HuH-7 (cell line): ENCODE results near the gene DOK7.
"Not testable (repeated sequence)": the region's sequence is repeated elsewhere in the genome, so short reads cannot be mapped to it uniquely, and the experiment has no call there.

Experiments
- DNase-seq: peaks from one replicate; pipeline ENCODE4 v3.0.0; 2011; ENCODE audit warnings: low spot score

Gene DOK7

DNA sequence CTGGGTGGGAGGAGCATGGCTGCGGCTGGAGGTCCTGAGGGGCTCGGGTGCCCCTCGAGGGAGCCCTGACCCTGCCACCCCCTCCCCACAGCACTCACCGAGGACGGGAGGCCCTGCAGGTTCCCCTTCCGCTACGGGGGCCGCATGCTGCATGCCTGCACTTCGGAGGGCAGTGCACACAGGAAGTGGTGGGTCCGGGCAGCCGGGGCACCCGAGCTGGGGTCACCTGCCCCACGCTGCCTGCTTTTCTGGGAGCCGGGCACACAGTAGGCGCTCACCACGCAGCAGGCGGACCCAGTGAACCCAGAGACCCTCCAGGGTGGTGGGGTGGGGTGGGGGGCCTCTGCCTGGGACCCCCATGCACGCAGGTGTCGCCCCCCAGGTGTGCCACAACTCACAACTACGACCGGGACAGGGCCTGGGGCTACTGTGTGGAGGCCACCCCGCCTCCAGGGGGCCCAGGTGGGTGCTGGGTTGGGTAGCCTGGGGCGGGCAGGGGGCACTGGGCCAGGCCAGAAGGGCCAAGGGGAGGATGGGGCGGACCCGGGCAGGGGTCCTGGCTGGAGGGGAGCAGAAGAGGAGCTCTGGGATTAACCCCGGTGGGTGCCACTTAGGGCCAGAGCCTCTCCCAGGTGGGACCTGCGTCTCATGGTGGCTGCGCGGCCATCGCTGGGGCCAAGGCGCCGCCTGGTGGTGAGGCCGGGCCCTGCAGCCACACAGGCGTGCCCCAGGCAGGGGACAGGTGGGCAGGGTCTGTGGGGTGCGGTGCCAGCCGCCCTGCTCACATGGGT is 20.0 kb upstream of the DOK7 start:
- peak; percentile 98 for DNase-seq

DNA sequence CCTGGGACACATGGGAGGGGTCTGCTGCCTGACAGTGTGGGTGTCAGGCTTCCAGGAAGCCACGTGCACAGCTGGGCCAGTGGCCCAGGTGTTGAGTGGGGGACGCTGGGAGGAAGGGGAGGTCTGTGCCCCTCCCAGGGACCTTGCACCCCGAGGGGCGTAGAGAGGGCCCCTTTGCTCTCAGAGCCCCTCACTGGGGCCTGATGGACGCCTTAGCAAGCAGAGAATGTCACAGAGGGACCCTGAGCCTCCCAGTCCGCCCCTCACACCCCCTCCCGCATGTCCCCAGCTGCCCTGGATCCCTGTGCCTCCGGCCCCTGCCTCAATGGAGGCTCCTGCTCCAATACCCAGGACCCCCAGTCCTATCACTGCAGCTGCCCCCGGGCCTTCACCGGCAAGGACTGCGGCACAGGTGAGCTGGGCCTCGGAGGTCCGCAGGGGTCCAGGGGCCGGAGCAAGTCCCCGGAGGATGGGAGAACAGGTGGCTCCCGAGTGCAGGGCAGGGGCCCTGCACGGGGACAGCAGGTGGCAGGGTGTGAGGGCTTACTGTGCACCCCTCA is 19.3 kb upstream of the DOK7 start:
- DNase-seq = no peak

DNA sequence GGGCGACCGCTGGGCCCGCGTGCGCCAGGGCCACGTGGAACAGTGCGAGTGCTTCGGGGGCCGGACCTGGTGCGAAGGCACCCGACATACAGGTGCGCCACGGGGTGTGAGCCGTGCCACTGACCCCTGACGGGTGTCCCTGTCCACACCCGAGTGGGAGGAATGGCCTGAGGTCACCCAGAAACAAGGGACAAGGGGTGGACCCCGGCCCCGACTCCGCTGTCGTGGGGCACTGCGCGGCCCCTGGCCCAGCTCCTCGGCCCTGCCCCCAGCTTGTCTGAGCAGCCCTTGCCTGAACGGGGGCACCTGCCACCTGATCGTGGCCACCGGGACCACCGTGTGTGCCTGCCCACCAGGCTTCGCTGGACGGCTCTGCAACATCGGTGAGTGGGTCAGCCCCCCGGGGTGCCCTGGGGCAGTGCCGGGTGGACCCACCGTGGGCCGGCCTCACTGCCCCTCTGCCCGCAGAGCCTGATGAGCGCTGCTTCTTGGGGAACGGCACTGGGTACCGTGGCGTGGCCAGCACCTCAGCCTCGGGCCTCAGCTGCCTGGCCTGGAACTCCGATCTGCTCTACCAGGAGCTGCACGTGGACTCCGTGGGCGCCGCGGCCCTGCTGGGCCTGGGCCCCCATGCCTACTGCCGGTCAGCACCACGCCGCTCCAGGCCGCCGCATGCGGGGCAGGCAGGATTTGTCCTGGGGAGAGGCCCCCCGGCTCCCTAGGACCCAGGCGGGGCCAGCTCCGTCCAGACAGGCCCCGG is 18.6 kb upstream of the DOK7 start:
- DNase-seq = no peak

DNA sequence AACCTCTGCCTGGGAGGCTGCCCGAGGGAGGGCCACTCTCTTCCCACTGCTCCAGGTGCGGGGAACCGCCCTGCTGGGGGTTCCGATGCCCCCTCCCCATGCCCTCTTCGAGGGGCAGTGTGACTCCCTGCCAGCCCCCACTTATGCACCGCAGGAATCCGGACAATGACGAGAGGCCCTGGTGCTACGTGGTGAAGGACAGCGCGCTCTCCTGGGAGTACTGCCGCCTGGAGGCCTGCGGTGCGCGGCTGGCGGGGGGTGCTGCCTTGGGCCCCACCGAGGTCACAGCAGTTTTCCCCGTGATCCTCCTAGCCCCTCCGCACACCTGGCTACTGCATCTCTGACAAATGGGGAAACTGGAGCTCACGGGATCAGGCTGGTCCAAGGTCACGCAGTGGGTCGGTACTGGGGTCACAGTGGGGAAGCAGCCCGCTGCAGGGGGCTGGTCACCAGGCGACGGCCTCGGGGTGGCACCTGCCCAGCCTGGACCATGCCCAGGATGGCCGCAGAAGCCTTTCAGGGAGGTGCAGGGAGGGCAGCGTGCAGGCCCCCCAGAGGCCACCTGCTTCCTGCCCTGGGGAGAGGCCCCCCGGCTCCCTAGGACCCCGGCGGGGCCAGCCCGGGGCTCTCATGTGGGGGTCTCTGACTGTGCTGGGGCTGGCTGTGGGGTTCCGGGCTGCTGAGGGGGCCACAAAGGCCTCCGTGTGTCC is 17.8 kb upstream of the DOK7 start:
- DNase-seq = no peak

DNA sequence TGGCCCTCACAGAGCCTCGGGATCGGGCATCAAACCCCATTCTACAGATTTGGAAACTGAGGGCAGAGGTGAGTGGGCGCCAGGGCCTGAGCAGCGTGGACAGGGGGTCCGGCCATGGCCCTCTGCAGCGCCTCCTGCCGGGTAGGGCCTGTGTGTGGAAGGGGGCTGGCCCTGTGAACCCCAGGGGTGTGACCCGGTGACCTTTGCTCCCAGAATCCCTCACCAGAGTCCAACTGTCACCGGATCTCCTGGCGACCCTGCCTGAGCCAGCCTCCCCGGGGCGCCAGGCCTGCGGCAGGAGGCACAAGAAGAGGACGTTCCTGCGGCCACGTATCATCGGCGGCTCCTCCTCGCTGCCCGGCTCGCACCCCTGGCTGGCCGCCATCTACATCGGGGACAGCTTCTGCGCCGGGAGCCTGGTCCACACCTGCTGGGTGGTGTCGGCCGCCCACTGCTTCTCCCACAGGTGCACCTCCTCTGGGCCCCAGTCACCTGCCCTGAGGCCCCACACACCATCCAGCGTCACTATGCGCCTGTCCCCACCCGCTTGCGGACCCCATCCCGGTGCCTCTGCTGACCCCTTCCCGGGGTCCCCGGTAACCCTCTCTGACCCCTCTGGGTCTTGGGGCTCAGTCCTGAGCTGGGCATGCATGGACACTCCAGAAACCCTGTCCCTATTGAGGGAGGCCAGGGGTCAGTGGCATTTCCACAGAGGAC is 17.1 kb upstream of the DOK7 start:
- DNase-seq = no peak

DNA sequence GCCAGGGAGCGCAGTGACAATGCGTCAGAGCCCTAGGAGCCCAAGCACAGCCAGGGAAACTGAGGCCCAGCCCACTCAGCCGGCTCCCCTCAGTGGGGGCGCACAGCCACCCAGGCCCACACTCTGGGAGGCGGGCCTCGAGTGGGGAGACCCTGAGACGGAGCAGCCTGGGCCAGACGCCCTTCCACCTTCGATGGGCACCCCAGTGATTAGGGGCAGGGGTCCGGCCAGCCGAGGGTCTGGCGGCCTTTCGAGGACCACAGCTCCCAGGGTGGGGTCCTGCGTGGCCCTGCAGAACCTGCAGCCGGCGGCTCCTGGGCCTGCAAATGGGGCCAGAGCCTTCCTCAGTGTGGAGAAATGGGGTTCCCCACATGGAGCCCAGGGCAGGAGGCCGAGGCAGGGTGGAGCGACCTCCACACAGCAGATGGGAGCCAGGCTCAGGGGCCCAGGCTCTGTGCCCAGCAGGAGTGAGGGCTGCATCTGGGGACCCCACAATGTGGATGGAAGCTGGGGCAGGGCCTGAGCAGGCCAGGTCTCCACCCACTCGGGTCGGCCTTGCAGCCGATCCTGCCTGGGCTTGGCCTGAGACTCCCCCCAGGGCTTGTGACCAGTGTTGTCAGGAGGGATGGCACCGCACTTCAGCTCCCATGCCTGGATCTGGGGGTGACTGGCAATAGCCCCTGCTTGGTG is 16.3 kb upstream of the DOK7 start:
- DNase-seq = no peak

DNA sequence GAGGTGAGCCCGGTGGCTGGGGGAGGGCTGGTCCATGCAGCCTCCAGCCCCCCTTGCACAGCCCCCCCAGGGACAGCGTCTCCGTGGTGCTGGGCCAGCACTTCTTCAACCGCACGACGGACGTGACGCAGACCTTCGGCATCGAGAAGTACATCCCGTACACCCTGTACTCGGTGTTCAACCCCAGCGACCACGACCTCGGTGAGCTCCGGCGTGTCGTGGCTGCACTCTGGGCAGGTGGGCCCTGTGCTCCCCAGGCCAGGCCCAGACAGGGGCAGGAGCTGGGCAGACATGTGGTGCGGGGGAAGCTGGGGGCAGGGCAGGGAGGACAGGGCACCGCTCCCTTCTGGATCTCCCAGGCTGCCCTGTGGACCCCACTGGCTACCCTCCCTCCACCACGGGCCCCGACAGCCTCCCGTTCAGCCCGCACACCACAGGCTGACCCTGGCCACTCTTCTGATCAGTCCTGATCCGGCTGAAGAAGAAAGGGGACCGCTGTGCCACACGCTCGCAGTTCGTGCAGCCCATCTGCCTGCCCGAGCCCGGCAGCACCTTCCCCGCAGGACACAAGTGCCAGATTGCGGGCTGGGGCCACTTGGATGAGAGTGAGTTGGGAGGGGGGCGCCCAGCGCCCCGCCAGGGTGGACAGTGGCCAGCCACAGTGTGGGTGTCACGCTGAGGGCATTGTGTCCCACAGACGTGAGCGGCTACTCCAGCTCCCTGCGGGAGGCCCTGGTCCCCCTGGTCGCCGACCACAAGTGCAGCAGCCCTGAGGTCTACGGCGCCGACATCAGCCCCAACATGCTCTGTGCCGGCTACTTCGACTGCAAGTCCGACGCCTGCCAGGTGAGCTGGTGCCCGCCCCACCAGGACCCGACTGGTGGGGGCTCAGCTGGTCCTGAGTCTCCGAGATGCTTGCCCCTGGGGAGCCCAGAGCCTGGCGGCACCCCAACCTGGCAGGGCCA is 15.4 kb upstream of the DOK7 start:
- DNase-seq = no peak

DNA sequence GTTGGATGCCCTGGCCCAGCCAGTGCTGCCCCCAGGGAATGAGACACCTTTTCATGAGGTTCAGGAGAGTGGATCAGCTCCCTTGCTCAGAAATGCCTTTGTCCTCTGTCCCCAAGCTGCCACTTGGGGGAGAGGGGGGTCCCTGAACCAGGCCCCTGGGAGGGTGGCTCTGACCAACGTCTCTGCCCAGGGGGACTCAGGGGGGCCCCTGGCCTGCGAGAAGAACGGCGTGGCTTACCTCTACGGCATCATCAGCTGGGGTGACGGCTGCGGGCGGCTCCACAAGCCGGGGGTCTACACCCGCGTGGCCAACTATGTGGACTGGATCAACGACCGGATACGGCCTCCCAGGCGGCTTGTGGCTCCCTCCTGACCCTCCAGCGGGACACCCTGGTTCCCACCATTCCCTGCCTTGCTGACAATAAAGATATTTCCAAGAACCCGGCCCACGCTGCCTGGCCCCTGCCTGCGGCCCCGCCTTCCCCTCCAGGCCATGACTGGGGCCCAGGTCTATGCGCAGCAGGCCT is 14.0 kb upstream of the DOK7 start:
- no peak for DNase-seq

DNA sequence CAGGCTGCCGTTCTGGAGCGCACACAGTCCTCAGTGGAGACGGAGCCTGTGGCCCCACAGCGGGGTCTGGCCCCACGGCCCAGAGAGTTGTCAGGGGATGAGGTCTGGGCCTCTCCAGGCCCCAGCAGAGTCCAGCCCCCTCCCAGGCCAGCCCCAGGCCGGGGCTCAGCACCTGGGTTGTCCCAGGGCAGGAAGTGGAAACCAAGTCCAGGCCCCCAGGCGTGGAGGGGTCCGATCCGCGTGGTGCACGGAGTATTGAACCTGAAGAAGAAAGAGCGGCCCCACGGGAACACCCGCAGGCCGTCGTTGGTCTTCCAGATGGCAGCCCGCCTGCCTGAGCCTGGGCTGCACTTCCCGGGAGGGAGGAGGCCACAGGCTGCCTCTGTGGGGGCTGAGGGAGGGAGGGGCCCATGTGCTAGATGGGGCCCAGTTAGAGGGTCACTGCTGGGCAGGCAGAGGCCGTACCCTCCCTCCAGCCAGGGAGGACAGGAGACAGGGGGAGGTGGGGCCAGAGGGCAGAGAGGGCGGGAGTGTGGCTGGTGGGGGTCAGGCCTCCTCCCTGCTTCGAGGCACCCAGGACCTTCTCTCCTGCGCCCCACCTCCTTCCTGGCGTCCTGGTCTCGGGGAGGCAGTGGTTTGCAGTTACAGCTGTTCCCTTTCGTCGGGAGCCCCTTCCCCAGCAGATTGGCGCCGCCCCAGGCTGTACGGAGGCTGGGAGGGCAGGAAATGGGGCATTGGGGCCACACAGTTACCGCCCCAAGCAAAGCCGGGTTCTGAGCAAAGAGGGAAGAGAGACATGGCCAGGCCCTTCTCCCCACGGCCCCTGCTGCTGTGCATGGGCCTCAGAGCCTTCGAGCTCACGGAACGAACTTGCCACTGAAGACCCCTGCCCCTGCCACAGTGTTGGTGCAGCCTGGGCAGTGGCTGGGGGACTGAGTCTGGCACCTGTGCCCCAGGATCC is 13.3 kb upstream of the DOK7 start:
- no peak for DNase-seq

DNA sequence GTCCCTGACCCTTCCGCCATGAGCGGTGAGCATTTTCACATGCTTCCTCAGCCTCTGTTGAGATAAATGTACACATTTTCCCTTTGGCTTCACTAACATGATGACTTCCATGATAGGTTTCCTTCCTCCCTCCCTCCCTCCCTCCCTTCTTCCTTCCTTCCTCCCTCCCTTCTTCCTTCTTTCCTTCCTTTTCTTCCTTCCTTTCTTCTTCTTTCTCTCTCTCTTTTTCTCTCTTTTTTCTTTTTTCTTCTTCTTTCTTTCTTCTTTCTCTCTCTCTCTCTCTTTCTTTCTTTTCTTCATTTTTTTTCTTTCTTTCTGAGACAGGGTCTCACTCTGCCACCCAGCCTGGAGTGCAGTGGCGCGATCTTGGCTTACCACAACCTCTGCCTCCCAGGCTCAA is 12.5 kb upstream of the DOK7 start:
- DNase-seq = no peak

DNA sequence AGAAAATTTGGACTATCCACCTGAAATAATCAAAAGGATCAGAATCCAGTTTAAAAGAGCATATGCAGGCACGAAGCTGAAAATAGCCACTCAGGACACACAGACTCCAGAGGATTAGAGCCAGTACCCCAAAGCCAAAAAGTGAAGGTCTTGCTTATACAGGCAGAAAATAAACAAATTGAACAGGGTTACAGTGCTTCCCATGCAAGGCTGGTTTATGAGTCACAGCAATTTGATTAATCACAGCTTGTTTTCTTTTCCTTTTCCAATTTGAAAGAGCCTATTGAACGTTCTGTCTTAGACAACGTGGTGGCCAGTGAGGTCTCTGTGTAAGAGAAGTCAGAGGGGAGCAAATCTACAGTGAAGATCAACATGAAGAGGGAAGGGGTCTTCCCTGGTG is 11.2 kb upstream of the DOK7 start:
- no peak for DNase-seq

DNA sequence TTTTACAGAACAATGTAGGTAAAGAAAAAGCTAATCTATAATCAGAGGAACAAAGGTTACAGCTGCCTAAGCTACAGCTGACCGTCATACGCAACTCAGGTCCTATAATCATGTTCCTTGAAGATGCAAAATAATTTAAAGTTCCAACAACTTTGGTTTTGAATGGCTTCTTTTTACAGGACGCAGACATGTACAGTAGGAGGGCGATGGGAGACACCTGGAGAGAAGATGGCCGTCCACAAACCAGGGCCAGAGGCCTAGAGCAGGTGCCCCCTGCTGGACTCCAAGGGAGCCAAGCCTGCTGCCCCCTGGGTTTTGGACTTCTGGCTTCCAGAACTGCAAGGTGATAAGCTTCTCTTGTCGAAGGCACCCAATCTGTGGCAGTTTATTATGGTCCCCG is 10.7 kb upstream of the DOK7 start:
- DNase-seq = peak; percentile 82

DNA sequence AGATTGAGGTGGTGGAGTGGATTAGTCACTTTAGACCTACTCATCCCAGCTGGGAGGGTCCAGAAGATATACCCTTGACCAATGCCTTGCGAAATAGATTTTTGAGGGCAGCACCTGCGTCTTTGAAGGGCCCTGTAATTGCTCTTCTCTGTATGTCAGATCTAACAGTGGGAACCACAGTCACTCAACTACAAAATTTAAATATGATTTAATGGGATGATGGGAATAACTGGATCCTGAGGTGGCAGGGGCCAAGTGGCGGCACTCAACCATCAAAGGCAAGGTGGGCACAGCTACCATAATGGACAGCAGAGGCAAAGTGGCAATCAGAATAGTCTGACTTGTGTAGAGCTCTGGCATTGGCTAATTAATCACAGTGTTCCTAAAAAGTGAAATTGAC is 7.5 kb upstream of the DOK7 start:
- DNase-seq = not testable (repeated sequence)

DNA sequence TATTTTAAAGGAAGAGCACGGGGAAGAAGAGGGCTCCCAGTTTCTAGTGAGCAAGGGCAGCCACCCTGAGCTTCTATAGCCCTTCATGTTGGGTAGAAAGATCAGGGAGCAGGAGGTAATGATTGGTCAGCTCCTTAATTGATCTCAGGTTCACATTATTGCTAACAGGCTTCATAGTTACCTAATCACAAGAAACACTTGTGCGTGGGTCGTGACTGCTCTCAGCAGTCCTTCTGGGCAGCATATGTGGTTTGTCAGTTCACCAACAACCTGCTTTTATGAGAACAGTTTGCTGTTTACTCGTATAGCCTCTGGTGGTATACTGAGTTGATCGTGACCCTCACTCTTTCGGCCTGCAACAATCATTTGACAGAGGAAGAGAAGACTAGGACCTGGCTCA is 4.7 kb upstream of the DOK7 start:
- DNase-seq = no peak

DNA sequence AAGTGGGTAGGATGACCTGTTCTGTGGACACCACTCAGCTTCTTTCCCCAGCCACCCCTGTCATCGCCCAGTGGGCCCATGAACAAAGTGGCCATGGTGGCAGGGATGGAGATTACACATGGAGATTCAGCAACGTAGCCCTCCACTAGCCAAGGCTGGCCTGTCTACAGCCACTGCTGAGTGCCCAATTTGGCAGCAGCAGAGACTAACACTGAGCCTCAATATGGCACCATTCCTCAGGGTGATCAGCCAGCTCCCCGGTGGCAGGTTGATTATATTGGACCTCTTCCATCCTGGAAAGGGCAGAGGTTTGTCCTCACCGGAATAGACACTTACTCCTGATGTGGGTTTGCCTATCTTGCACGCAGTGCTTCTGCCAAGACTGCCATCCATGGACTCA is 4.0 kb upstream of the DOK7 start:
- DNase-seq = not testable (repeated sequence)

DNA sequence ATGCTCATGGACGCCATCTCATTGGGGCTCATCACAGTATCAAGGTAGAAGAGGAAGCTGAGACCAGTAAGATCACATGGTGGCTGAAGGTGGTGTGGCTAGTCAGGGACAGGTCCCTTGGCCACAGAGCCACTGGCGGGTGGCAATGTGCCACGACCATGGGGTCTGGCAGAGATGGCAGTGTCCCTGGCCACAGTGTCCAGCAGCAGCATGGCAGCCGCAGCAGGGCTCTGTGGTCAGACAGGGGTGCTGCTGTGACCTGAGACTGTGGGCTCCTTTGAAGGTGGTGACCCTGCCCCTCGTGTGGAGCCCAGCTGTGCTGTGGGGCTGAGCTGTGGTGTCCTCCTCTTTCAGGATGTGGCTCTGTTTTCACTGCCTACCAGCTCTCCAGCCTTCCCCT is 2.2 kb upstream of the DOK7 start:
- DNase-seq = no peak

DNA sequence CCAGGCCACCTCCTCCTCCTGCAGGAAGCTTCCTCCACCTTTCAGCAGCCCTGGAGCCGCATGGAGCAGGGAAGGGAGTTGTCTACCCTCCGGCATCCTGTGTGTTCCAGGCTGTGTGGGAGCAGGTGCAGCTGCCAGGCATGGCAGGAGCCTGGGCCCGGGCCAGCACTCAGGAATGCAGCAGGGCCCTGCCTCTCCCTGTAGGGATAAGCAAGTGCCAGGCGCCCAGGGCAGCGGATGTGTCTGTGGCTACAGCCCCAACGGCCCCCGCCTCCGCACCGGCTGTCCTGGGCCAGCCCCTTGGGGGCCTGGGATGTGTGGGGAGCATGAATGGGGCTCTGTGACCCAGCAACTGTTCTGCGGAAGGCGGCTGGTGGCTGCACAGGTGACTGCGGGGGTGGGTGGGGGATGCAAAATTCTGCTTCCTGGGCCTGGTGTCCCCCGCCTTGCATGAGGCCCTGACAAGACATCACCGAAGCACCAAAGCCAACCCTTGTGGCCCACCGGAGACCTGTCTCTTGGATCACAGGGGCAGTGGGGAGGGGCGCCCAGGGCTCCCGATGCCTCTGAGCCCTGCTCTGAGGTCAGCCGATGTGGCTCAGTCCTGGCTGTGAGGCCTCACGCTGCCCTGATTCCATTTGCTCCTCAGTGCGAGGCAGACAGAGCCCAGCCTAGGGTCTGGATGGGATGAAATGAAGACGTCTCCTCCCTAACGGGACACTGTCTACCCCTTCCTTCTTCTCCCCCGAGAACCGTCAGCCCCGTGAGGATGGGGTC is 1.4 kb upstream of the DOK7 start:
- no peak for DNase-seq

DNA sequence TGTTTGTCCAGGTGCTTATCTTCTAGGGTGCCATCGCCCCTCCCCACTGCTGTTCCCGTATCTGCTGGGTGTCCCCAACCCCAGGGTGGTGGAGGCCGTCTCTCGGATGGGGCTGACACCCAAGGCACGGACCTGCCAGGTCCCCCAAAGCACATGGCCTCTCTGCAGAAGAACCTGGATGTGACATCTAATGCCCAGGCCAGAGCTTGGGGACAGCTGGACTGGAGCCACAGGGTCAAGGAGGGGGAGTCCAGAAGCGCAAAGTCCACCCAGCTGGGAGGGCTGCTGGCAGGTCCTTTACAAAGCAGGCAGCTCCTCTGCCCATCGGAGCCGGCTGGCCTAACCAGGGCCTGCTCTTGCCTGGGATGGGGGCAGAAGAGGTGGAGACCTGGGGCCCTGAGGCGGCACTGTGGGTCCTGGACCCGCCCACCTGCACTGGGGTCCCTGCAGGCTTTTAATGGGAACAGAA is 751 bp upstream of the DOK7 start:
- no peak for DNase-seq
